Measurements from ENCODE around the gene CCDC117.

The CCDC117 gene, protein sequence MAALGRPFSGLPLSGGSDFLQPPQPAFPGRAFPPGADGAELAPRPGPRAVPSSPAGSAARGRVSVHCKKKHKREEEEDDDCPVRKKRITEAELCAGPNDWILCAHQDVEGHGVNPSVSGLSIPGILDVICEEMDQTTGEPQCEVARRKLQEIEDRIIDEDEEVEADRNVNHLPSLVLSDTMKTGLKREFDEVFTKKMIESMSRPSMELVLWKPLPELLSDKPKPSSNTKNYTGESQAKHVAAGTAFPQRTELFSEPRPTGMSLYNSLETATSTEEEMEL

DNA sequence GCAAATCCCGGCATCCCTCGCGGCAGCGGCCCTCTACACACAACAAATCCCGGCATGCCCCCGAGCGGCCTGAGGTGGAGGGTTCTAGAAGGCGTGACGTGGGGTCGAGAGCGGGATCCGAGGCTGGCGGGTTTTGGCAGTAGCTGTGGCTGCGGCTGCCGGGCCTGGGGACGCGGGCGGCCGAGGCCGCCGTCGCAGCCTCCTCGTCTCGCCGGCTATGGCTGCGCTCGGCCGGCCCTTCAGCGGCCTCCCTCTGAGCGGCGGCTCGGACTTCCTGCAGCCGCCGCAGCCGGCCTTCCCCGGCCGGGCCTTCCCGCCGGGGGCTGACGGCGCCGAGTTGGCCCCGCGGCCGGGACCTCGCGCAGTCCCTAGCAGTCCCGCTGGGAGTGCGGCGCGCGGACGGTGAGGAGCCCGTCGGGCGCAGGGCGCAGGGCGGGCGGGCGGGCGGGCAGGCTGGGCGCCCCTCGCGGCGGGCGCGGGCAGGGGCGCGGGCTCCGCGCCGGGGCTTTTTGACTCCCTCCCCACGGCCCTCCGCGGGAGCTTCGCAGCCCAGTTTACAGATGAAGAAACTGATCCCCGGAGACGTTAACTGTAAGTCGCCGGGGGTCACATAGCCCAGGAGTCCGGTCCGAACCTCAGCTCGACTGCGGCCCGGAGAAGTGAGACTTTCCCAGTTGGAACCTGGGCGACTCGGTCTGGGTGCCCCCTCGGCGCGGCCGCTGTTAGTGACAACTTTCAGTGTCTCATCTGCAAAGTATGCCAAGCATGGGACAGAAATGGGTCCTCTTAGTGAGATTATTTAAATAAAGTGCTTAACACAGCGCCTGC, at the start of gene CCDC117:
CCDC117 (plus strand) TSS at position 63 of the 828 bp plus-strand sequence; CDS start at position 218, 155 bp downstream.
- peak within 1 kb of the TSS; percentile 85 for H3K4me3 ChIP-seq (ENCODE audit: low read depth, low read length)
- TF ChIP-seq, protein P1, sequence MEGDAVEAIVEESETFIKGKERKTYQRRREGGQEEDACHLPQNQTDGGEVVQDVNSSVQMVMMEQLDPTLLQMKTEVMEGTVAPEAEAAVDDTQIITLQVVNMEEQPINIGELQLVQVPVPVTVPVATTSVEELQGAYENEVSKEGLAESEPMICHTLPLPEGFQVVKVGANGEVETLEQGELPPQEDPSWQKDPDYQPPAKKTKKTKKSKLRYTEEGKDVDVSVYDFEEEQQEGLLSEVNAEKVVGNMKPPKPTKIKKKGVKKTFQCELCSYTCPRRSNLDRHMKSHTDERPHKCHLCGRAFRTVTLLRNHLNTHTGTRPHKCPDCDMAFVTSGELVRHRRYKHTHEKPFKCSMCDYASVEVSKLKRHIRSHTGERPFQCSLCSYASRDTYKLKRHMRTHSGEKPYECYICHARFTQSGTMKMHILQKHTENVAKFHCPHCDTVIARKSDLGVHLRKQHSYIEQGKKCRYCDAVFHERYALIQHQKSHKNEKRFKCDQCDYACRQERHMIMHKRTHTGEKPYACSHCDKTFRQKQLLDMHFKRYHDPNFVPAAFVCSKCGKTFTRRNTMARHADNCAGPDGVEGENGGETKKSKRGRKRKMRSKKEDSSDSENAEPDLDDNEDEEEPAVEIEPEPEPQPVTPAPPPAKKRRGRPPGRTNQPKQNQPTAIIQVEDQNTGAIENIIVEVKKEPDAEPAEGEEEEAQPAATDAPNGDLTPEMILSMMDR (IDR thresholded peaks at IDR 0.05; ENCODE audit: low read depth, low read length, missing control alignments), result peak; percentile 35

DNA sequence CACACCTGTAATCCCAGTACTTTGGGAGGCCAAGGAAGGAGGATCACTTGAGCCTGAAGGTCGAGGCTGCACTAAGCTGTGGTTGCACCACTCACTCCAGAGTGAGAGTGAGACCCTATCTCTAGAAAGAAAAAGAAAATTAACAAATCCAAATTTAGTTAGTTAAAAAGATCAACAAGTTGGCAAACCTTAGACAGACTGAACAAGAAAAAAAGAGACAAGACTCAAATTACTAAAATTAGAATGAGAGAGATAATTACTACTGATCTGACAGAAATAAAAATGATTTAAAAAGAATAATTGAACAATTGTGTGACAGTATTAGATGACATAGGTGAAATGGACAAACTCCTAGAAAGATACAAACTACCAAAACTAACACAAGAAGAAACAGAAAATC, 44.5 kb upstream of the CCDC117 start:
- no peak overlapping the region for H3K4me3 ChIP-seq (ENCODE audit: low read depth, low read length)
- TF ChIP-seq, protein P1 (IDR thresholded peaks at IDR 0.05; ENCODE audit: low read depth, low read length, missing control alignments), result no peak
- DNase-seq (ENCODE audit: low read depth), result no peak

More for the DNA sequence above, at the start of gene CCDC117:
- DNase-seq (ENCODE audit: low read depth), result peak; percentile 95

DNA sequence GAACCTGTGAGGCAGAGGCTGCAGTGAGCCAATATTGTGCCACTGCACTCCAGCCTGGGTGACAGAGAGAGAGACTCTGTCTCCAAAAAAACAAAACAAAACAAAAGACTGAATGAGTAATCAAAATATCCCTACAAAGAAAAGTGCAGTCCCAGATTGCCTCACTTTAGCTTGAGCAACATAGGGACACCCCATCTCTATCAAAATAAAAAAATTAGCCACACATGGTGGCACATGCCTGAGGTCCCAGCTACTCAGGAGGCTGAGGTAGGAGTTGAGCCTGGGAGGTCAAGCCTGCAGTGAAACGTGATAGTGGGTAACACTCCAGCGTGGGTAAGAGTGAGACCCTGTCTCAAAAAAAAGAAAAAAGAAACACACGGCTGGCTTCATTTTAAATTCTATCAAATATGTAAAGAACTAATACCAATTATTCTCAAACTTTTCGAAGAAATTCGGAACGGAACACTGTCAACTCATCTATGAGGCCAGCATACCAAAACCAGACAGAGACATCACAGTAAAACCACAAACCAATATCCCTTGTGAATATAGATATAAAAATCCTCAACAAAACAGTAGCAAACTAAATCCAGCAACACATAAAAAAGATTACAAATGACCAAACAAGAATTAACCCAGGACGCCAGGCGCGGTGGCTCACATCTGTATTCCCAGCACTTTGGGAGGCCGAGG, 43.7 kb upstream of the CCDC117 start:
- DNase-seq (ENCODE audit: low read depth), result no peak
- TF ChIP-seq, protein P1 (IDR thresholded peaks at IDR 0.05; ENCODE audit: low read depth, low read length, missing control alignments), result no peak
- H3K4me3 ChIP-seq (ENCODE audit: low read depth, low read length), result no peak overlapping the region

DNA sequence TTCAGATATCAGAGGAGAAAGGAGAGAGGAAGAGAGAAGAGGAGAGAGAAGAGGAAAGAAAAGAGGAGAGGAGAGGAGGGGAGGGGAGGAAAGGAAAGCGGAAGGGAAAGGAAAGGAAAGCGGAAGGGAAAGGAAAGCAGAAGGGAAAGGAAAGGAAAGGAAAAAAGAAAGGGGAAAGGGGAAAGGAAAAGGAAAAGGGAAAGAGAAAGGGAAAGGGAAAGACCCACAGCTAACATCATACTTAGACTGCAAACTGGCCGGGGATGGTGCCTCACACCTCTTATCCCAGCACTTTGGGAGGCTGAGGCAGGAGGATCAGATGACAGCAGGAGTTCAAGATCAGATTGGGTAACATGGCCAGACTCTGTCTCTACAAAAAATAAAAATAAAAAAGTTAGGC, 42.3 kb upstream of the CCDC117 start:
- H3K4me3 ChIP-seq (ENCODE audit: low read depth, low read length), result no peak overlapping the region
- TF ChIP-seq, protein P1 (IDR thresholded peaks at IDR 0.05; ENCODE audit: low read depth, low read length, missing control alignments), result no peak
- DNase-seq (ENCODE audit: low read depth), result no peak

DNA sequence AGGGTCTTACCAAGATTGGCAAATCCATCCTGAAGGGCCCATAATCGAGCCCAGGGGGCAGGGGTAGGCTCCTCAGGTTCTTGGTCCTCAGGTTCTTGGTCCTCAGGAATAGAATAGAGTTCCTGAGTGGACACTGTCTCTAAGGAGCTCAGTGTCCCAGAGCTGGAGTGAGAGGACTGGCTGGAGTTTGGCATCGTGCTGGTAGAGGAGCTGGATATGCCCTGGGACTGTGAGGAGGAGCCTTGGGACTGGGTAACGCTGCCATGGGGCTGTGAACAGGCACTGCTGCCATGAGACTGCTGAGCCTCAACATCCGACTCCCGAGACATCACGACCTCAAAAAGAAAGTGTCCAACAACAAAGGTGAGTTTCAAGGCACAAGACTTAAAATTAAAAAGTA, 38.1 kb upstream of the CCDC117 start:
- TF ChIP-seq, protein P1 (IDR thresholded peaks at IDR 0.05; ENCODE audit: low read depth, low read length, missing control alignments), result no peak
- H3K4me3 ChIP-seq (ENCODE audit: low read depth, low read length), result no peak overlapping the region
- no peak for DNase-seq (ENCODE audit: low read depth)

DNA sequence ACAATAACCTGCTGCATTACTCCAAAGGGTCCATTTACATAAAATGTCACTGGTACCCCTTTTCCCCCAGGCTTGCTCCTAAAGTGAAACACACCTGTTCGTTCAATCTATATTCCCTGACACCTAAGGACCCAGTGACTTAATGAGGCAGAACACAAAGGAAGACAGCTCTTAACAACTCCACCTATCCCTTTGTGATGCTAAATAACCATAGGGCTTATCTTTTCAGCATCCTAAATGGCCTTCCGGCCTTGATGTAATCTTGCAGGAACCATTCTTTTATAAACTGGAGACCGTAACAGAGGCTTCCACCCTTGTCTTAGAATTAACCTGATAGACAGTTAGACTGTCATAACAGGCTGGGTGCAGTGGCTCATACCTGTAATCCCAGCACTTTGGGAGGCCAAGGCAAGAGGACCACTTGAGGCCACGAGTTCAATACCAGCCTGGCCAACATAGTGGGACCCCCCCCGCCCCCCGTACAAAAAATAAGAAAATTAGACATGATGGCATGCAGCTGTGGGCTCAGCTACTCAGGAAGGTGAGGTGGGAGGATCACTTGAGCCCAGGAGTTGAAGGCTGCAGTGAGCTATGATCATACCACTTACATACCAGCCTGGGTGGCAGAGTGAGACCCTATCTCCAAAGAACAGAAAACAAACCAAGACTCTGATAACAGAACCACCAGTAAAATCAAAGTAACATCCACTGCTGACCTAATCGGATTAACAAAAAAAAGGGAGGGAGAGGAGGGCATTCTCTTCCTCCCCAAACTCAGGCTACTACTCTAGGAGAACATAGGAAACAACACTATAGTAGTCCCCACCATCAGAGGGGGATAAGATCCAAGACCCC, 36.0 kb upstream of the CCDC117 start:
- TF ChIP-seq, protein P1 (IDR thresholded peaks at IDR 0.05; ENCODE audit: low read depth, low read length, missing control alignments), result no peak
- H3K4me3 ChIP-seq (ENCODE audit: low read depth, low read length), result no peak overlapping the region
- DNase-seq (ENCODE audit: low read depth), result no peak

Data from GM12864 (cell line).